Panc1 (cell line): ENCODE results near the gene BOLA2B.
"Not testable (repeated sequence)": the region's sequence is repeated elsewhere in the genome, so short reads cannot be mapped to it uniquely, and the experiment has no call there.

Experiments used
- TCF7L2 ChIP-seq: IDR thresholded peaks from 2 replicates; pipeline ENCODE4 v1.6.1; 2011; ENCODE audit warnings: mild to moderate bottlenecking, low read depth, low read length, inconsistent platforms
- TF ChIP-seq, protein P1 (sequence below): fragments of 450-650 bp; IDR thresholded peaks from 2 replicates; pipeline ENCODE4 v1.5.1; 2017; ENCODE audit warnings: mild to moderate bottlenecking

DNA sequence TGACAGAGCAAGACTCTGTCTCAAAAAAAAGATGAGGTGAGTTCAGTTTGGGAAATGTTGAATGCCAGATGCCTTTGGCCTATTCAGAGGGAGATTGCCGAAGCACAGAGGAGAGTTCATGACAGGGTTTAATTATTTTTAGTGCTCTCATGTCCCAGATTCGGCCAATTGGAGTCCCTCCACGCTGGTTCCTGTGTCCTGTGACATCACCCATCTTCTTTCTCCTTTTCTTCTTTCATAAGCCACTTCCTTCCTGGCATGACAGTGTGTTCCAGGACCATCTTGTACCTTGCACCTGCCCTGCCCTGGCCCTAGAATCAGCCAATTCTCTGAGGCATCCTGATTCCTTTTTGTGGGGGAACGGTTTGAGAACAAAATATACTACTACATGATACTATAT lies 17.9 kb upstream of the BOLA2B start:
- TF ChIP-seq, protein P1, sequence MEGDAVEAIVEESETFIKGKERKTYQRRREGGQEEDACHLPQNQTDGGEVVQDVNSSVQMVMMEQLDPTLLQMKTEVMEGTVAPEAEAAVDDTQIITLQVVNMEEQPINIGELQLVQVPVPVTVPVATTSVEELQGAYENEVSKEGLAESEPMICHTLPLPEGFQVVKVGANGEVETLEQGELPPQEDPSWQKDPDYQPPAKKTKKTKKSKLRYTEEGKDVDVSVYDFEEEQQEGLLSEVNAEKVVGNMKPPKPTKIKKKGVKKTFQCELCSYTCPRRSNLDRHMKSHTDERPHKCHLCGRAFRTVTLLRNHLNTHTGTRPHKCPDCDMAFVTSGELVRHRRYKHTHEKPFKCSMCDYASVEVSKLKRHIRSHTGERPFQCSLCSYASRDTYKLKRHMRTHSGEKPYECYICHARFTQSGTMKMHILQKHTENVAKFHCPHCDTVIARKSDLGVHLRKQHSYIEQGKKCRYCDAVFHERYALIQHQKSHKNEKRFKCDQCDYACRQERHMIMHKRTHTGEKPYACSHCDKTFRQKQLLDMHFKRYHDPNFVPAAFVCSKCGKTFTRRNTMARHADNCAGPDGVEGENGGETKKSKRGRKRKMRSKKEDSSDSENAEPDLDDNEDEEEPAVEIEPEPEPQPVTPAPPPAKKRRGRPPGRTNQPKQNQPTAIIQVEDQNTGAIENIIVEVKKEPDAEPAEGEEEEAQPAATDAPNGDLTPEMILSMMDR, result not testable (repeated sequence)
- not testable (repeated sequence) for TF ChIP-seq TCF7L2
